Activated naive CD8-positive, alpha-beta T cell (primary cell): ENCODE results near the gene INPP5A.

Source experiments
- H3K27ac Mint-ChIP-seq: one replicate; pipeline ENCODE4 v1.8.0; 2021; ENCODE audit warnings: mixed read lengths
- H3K27me3 Mint-ChIP-seq: one replicate; pipeline ENCODE4 v1.8.0; 2021; ENCODE audit warnings: mixed read lengths
- H3K36me3 Mint-ChIP-seq: one replicate; pipeline ENCODE4 v1.8.0; 2021; ENCODE audit warnings: mixed read lengths
- H3K4me1 Mint-ChIP-seq: one replicate; pipeline ENCODE4 v1.8.0; 2021; ENCODE audit warnings: low read depth, mixed read lengths
- H3K4me3 Mint-ChIP-seq: one replicate; pipeline ENCODE4 v1.8.0; 2021; ENCODE audit warnings: mild to moderate bottlenecking, mixed read lengths
- H3K9me3 Mint-ChIP-seq: one replicate; pipeline ENCODE4 v1.8.0; 2021; ENCODE audit warnings: low read depth, mixed read lengths

Gene INPP5A

DNA sequence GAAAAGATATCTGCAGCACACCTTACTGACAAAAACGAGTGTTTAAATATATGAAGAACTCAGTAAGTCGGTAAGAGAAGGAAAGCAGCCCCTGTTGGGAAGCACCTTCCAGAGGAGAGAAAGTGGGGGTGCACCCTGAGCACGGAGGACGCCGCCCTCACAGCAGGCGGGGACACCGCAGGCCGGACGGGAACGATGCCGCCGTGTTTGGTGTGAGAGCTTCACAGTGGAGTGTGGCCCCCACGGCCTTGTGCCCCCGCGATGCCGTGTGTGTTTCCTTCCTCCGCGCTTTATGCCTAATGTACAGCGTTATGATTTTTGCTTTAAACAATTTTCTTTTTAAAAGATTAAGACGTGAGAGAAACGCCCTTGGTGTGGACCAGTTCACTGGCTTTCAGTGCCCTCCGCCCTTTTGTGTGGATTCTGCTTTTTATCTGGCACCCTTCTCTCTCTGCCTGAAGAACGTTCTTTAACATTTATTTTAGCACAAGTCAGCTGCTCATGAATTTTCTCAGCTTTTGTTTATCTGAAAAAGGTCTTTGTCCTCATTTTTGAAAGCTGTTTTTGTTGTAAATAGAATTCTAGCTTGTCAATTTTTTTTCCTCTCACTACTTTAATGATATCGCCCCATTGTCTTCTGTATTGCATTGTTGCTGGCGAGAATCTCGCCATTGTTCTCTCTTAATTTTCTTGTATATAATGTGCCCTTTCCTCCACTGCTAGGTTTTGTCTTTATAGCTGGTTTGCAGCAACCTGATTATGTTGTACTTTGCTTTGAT is 110.7 kb downstream of the INPP5A start:
- Mint-ChIP-seq H3K9me3 (no peaks in the 10 kb centered on the region), H3K4me3 (no peak overlapping the region), H3K27me3 (no peaks in the 10 kb centered on the region), H3K4me1 (no peaks in the 10 kb centered on the region), H3K36me3 (no peaks in the 10 kb centered on the region), H3K27ac (no peak overlapping the region)

DNA sequence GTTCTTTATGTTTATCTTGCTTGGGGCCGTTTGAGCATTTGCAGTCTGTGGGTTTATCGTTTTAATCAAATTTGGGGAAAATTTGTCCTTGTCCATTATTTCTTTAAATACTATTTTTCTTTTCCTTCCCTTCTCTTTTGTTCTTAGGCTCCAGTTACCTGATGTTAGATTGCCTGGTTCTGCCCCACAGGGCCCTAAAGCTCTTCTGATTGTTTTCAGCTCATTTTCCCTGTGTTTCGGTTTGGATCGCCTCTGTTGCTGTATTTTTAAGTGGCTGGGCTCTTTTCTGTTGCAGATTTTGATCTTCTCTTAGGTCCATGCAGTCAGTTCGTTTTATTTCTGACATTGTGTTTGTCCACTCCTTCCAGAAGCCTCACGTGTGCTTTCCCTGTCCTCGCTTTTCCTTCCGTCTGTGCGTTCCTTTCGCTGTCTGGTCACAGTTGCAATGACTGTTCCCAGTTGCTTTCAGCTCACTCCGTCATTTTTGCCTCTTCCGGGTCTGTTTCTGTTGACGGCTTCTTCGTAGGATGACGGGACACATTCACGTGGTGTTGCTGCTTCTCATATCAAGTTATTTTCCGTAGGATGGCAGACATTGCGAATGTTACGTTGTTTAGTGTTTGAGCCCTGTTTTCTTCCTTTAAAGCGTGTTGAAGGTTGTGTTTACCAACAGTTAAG is 111.4 kb downstream of the INPP5A start:
- H3K4me1 Mint-ChIP-seq, result no peaks in the 10 kb centered on the region
- H3K27ac Mint-ChIP-seq, result no peak overlapping the region

DNA sequence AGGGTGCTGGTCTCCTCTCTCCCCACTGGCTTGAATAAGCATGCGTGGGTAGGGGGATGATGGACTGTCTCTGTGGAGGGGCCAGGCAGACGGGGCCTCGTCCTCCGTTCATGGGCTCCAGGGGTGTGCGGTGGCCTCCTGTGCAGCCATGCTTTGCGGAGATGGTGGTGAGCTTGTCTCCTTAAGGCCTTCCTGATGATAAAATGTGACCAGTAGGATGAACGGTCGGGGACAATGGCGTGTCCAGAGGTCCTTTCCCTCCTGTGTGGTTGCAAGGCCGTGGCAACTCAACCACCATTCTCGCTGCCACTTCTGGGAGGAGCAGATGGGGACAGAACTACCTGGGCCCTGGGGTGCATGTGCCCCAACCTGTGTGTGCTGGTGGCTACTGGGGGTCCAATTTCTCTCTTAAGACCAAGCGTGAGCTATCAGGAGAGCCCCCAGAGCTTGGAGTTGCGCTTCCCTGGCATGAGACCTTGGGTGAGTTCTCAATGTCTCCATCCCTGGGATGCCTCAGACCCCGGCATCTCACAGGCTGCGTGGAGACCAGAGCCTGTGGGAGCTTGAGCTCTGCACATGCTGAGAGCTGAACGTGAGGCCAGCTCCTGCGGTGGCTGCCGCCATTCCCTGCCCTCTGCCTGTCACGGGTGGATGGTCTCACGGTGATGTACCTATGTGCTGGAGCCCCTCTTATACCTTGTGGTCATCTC is 112.2 kb downstream of the INPP5A start:
- no peaks in the 10 kb centered on the region for H3K27me3 Mint-ChIP-seq

More for the DNA sequence above, 111.4 kb downstream of the INPP5A start:
- Mint-ChIP-seq H3K9me3 (no peaks in the 10 kb centered on the region), H3K27me3 (no peaks in the 10 kb centered on the region), H3K4me3 (no peak overlapping the region), H3K36me3 (no peaks in the 10 kb centered on the region)

DNA sequence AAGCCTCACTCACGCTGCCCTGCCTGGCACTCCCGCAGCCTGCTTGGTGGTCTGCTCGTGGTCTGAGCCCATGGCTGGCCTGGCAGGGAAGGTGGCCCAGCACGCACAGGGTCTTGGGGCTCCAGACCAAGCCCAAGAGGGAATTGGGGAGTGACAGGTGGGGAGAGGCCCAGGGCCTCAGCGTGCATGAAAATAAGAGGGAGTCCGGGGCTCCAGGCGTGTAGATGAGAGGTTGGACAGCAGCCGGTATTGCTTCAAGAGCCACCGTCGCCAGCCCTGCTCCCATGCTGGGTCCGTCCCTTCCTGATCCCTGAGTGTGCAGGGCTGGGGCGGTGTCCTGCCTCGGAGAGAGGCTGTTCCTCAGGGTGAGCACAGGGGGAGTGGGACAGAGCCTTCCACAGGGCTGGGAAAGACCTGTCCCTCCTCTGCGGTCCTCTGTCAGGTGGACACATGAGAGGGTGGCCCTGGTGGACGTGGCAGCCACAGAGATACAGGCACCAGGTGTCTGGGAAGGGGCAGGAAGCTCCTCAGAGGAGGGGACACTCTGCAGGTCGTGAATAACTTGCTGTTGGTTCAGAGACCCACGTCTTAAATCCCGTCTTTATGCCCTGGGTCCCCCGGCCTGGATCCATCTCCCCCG is 113.1 kb downstream of the INPP5A start:
- Mint-ChIP-seq H3K36me3 (peaks cover 2% of the 10 kb centered on the region), H3K4me1 (peaks cover 2% of the 10 kb centered on the region), H3K9me3 (no peaks in the 10 kb centered on the region), H3K27ac (no peak overlapping the region), H3K4me3 (no peak overlapping the region), H3K27me3 (no peaks in the 10 kb centered on the region)

More for the DNA sequence above, 112.2 kb downstream of the INPP5A start:
- Mint-ChIP-seq H3K4me3 (no peak overlapping the region), H3K36me3 (peaks cover 2% of the 10 kb centered on the region), H3K4me1 (peaks cover 2% of the 10 kb centered on the region), H3K9me3 (no peaks in the 10 kb centered on the region), H3K27ac (no peak overlapping the region)

DNA sequence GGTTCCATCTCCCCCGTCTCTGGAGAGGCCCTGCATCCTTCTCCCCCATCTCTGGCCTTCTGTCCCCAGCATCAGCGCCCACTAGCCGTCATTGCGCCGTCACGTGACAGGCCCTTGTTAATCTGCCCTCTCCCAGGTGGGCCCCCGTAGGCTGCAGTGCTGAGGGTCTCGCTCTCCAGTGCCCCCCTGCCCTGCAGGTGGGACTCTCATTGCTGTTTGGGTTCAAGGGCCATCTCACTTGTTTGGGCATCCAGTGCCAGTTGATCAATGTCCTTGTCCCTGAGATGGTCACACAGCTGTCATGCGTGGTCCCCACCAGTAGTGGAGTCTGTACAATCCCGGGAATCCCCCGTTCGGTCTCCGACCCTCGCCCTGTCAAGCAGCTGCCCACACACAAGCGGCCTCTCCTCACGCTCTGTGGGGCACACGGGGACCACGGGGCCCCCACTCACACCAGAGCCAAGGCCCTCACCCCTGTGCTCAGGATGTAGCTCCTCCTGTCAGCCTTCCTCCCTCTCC is 114.0 kb downstream of the INPP5A start:
- Mint-ChIP-seq H3K36me3 (peaks cover 2% of the 10 kb centered on the region), H3K4me1 (peaks cover 2% of the 10 kb centered on the region), H3K9me3 (no peaks in the 10 kb centered on the region), H3K27ac (no peak overlapping the region), H3K27me3 (no peaks in the 10 kb centered on the region), H3K4me3 (no peak overlapping the region)

DNA sequence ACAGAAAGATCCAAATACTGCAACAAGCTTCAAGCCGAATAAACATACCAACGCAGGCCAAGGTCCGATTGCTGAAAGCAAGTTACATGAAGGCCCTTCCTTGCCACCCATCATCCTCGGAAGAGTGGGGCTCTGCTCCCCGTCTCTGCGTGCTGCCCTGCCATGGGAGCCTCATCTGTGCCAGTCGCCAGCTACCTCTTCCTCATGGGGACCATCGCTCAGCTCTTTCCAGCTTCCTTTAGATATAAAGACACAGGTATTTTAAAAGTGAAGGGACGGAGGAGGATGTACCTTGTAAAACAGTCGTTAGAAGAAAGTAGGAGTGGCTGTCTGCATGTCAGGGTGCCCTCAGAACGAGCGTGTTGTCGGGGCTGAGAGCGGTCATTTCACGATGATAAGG is 114.9 kb downstream of the INPP5A start:
- Mint-ChIP-seq H3K9me3 (no peaks in the 10 kb centered on the region), H3K36me3 (peaks cover 2% of the 10 kb centered on the region), H3K4me1 (peaks cover 2% of the 10 kb centered on the region), H3K27ac (no peak overlapping the region), H3K4me3 (no peak overlapping the region), H3K27me3 (no peaks in the 10 kb centered on the region)

DNA sequence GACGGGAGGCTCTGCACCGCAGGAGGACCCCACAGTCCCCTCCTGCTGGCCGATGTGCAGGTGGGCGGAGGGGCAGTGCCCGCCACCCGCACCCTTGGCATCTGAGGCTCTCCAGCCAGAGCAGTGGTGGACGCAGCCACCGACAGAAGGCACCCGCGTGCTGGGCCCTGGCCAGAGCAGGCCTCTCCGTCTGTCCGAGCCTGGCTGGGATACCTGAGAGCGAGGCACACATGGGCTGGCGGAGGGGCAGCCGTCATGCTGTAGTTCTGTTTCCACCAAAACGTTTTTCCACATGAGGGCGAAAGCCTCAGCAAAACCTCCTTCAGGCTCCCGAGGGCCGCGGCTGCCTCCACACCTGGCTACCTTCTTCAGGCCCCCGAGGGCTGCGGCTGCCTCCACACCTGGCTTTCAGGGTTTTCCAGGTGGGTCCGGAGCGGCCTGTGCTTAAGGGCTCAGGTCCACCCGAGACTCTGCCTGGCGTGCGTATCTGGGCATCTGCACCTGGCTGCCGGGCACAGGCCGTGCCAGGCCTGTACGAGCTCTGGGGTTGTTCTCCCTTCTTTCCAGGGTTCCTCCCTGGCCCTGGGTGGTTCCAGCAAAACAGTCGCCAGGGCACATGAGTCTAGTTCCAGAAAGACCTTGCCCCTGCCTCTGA is 115.5 kb downstream of the INPP5A start:
- Mint-ChIP-seq H3K27ac (no peak overlapping the region), H3K4me3 (no peak overlapping the region), H3K9me3 (no peaks in the 10 kb centered on the region), H3K27me3 (no peaks in the 10 kb centered on the region), H3K36me3 (peaks cover 2% of the 10 kb centered on the region), H3K4me1 (peaks cover 2% of the 10 kb centered on the region)

DNA sequence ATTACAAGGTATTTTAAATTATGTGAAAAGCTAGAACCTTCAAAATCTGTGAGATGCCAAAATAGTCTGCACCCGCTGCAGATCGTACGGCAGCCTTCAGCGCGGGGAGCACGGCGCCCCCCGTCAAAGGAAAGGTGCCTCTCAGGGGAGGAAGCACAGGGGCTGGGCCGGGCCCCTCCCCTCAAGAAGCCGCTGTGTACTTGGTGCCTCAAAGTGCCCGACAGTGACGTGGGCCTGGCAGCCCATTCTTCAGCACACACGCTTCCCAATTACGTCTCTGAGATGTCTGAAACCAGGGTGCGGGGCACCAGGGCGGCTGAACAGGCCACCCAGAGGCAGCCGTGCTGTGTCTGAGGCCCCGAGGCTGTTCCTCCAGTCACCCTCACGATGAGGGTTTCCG is 116.1 kb downstream of the INPP5A start:
- Mint-ChIP-seq H3K27me3 (no peaks in the 10 kb centered on the region), H3K4me1 (peaks cover 2% of the 10 kb centered on the region), H3K36me3 (peaks cover 2% of the 10 kb centered on the region), H3K27ac (no peak overlapping the region), H3K4me3 (no peak overlapping the region), H3K9me3 (no peaks in the 10 kb centered on the region)

DNA sequence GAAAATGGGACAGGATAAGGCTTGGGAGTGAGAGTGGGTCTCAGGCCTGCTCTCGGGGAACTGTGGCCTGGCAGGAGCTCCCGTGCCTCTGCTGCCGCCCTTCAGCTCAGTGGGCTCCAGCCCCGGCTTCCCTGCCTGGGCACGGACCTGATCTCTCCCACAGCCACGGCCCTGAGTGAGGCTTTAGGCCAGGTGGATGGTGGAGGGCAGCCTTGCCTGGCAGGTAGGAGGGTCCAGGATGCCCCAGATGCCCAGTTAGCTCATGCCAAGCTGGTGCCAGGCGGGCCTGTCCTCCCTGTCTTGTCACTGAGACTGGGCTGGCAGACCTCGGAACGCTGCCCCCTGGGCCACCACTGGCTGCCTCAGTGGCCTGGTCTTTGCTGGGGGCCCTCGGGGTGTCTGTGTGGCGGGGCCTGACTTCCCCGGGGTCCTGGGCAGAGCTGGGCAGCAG is 116.6 kb downstream of the INPP5A start:
- no peaks in the 10 kb centered on the region for H3K27me3 Mint-ChIP-seq
- peaks cover 2% of the 10 kb centered on the region for H3K4me1 Mint-ChIP-seq
- H3K27ac Mint-ChIP-seq, result no peak overlapping the region
- H3K9me3 Mint-ChIP-seq, result no peaks in the 10 kb centered on the region
- H3K36me3 Mint-ChIP-seq, result peaks cover 2% of the 10 kb centered on the region
- no peak overlapping the region for H3K4me3 Mint-ChIP-seq

DNA sequence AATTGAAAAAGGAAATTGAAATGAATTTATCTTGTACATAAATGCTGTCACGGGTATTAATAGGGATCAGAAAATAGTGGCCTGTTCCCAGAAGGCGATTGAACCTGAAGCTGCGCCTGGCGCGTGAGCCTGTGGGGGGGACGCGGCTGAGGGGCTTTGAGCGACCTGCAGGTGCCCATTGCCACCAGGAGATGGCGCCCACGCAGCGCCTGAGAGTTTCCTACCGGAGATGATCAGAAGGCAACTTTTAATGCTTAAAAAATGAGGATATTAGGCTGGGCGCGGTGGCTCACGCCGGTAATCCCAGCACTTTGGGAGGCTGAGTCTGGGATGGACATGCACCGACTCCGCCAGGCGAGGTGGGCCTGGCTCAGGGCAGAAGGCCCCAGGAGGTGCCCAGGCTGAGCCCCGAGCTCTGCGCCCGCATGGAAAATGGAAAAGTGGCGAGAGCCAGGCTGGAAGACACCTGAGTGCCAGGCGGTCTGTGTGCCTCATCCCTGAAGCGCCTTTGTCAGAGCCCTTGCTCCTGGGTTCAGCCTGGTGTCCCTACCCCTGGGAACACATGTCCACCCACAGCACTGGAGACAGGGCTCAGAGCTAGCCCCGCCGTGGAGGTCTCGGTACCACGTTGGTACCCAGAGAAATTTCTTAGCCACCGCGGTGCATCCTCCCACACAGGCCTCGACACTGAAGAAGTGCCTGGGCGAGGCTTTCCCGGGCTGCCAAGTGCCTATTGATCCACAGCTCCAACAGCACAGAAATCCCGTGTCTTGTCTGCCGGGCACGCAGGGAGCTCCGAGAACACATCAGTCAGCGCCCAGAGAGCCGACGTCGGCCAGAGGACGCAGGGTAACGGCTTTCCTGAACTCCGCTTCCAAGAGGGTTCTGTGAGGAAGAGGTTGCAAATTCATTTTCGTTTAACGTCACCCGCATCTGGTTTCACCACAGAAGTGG is 117.4 kb downstream of the INPP5A start:
- Mint-ChIP-seq H3K4me3 (no peak overlapping the region), H3K9me3 (no peaks in the 10 kb centered on the region), H3K36me3 (peaks cover 4% of the 10 kb centered on the region), H3K27ac (no peak overlapping the region), H3K4me1 (peaks cover 2% of the 10 kb centered on the region), H3K27me3 (no peaks in the 10 kb centered on the region)

DNA sequence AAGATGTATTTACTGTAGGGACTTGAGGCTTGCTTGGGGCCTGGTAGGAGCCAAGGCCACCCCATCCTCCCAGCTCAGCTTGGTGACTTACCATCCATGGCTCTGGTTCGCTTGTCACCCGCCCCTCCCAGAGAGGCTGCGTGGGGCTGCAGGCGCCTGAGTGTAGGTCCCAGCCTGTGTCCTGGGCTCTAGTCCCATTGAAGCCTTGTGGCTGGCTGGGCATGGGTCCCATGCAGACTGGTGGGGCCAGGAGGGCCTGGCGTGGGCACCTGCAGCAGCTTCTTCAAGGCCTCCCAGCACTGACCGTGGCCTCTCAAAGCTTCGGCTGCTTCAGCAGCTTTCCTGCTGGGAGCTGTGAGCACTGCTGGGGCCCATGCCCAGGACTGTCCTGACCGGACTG is 118.1 kb downstream of the INPP5A start:
- H3K9me3 Mint-ChIP-seq, result no peaks in the 10 kb centered on the region
- H3K36me3 Mint-ChIP-seq, result peaks cover 12% of the 10 kb centered on the region
- no peak overlapping the region for H3K4me3 Mint-ChIP-seq
- H3K27me3 Mint-ChIP-seq, result no peaks in the 10 kb centered on the region
- H3K27ac Mint-ChIP-seq, result no peak overlapping the region
- peaks cover 2% of the 10 kb centered on the region for H3K4me1 Mint-ChIP-seq

DNA sequence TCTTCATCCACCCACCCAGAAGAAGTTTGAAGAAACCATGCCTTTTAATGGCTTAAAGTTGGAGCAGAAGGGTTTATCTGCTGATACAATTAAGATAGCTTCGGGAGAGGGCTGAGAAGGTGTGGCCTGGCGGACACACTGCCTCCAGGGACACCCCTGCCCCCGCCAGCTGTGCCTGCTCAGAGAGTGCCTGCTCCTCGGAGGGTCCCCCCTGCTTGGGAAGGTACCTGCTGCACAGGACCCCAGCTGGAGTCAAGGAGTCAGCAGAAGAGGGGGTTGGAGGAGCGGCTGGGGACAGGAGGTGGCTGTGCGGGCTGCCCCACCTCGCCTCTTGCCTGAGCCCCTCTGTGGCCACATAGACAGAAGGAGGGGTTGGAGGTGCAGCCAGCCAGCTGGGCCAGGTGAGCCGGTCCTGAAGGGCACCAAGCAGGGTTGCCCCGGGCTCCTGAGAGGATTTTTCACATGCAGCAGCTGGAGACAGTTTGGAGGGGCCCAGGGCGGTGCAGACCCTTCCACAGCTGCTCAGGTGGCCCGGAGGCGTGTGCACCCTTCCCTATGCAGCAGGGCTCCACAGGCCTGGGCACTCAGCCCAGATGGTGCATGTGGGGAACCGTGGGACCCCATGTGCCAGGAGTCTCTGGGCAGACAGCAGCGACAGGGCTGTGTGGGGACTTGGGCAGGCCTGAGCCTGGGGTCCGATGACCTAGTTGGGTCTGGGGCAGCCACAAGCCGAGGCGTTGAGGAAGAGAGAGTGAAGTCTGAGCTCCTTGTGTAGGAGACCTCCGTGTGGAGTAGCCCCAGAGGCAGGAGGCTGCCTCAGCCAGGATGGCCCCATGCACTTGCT is 118.9 kb downstream of the INPP5A start:
- H3K4me1 Mint-ChIP-seq, result peaks cover 2% of the 10 kb centered on the region
- peaks cover 12% of the 10 kb centered on the region for H3K36me3 Mint-ChIP-seq
- H3K27me3 Mint-ChIP-seq, result no peaks in the 10 kb centered on the region
- H3K4me3 Mint-ChIP-seq, result no peak overlapping the region
- H3K27ac Mint-ChIP-seq, result no peak overlapping the region
- H3K9me3 Mint-ChIP-seq, result no peaks in the 10 kb centered on the region
